GM12878 (cell line): ENCODE data around the gene FAM237B.

ENCODE experiments used
- FOXK2 ChIP-seq: fragments of 450-650 bp; IDR thresholded peaks from 2 replicates; pipeline ENCODE4 v1.6.1; 2017; ENCODE audit warnings: mild to moderate bottlenecking, moderate library complexity
- HCFC1 ChIP-seq: fragments of 150-350 bp; IDR thresholded peaks from 2 replicates; pipeline ENCODE4 v1.6.1; 2014; ENCODE audit warnings: low read length
- KDM1A ChIP-seq: fragments of 200-600 bp; sonication (generic); IDR thresholded peaks from 2 replicates; pipeline ENCODE4 v1.6.1; 2016; ENCODE audit warnings: borderline replicate concordance
- MTA2 ChIP-seq: fragments of 450-650 bp; IDR thresholded peaks from 2 replicates; pipeline ENCODE4 v1.6.1; 2016; ENCODE audit warnings: low read depth, mild to moderate bottlenecking, moderate library complexity
- POLR2A ChIP-seq: IDR thresholded peaks from 2 replicates; pipeline ENCODE4 v1.6.1; 2011; ENCODE audit warnings: low read depth, mild to moderate bottlenecking, low read length
- POLR2AphosphoS5 ChIP-seq: IDR thresholded peaks from 2 replicates; pipeline ENCODE4 v1.6.1; 2011; ENCODE audit warnings: mild to moderate bottlenecking, low read length, inconsistent platforms
- RUNX3 ChIP-seq: IDR thresholded peaks from 2 replicates; pipeline ENCODE4 v1.6.1; 2012; ENCODE audit warnings: low read length, inconsistent platforms
- TF ChIP-seq, protein P1 (sequence below), 3 experiments: IDR thresholded peaks in 2 of 3; conservative IDR thresholded peaks in 1 of 3; 2 replicates each; pipeline ENCODE4 v1.5.1; 2011; ENCODE audit warnings: low read depth in 3 of 3, low read length in 3 of 3, mild to moderate bottlenecking in 3 of 3, control low read depth in 2 of 3, moderate library complexity in 2 of 3, inconsistent platforms in 1 of 3, mixed read lengths in 1 of 3; ENCODE audit not compliant: control insufficient read depth in 2 of 3, insufficient read depth in 1 of 3; ENCODE audit errors: extremely low read depth in 1 of 3

DNA sequence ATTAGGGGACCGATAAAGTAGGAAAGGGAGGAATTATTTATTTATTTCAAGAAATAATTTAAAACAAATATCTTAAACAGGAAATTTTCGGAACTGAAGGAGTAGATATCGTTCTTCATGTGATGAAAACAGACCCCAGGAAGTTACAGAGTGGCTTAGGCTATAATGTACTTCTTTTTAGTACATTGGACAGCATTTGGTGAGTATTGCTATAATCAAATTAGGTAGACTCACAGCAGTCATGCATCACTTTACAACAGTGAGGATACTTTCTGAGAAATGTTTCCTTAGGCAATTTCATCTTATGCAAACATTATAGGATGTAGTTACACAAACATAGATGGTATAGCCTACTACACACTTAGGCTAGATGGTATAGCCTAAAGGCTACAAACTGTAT, 33.0 kb downstream of the FAM237B start:
- TF ChIP-seq POLR2A = no peak
- TF ChIP-seq, protein P1, sequence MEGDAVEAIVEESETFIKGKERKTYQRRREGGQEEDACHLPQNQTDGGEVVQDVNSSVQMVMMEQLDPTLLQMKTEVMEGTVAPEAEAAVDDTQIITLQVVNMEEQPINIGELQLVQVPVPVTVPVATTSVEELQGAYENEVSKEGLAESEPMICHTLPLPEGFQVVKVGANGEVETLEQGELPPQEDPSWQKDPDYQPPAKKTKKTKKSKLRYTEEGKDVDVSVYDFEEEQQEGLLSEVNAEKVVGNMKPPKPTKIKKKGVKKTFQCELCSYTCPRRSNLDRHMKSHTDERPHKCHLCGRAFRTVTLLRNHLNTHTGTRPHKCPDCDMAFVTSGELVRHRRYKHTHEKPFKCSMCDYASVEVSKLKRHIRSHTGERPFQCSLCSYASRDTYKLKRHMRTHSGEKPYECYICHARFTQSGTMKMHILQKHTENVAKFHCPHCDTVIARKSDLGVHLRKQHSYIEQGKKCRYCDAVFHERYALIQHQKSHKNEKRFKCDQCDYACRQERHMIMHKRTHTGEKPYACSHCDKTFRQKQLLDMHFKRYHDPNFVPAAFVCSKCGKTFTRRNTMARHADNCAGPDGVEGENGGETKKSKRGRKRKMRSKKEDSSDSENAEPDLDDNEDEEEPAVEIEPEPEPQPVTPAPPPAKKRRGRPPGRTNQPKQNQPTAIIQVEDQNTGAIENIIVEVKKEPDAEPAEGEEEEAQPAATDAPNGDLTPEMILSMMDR (IDR thresholded peaks at IDR 0.05 in 2 of 3, conservative IDR thresholded peaks at IDR 0.05 in 1 of 3; ENCODE audit: control insufficient read depth in 2 of 3, extremely low read depth in 1 of 3, insufficient read depth in 1 of 3, low read depth in 3 of 3, low read length in 3 of 3) = no peak
- TF ChIP-seq RUNX3 = no peak
- TF ChIP-seq HCFC1 = no peak
- TF ChIP-seq MTA2 = no peak
- TF ChIP-seq FOXK2 = no peak
- no peak for TF ChIP-seq KDM1A
- TF ChIP-seq POLR2AphosphoS5 = no peak
